Neural crest cell (in vitro differentiated cells): ENCODE measurements around the gene JADE2. TPM values are rescaled to one million over a fixed set of nuclear protein-coding genes. Genes with fewer than 3 reads are reported as not detected.
"Not testable (repeated sequence)": the region's sequence is repeated elsewhere in the genome, so short reads cannot be mapped to it uniquely, and the experiment has no call there.

Source experiments
- DNase-seq: peaks from one replicate; pipeline ENCODE4 v3.0.0; 2021; ENCODE audit warnings: low read depth, mixed read lengths, low spot score
- H3K27ac Mint-ChIP-seq: one replicate; pipeline ENCODE4 v1.8.0; 2021; ENCODE audit warnings: mild to moderate bottlenecking, mixed read lengths; ENCODE audit not compliant: unreplicated experiment
- H3K27me3 Mint-ChIP-seq: 2 replicates; pipeline ENCODE4 v1.8.0; 2021; ENCODE audit warnings: low read depth, mild to moderate bottlenecking, mixed read lengths
- H3K36me3 Mint-ChIP-seq: 2 replicates; pipeline ENCODE4 v1.8.0; 2021; ENCODE audit warnings: low read depth, mild to moderate bottlenecking, mixed read lengths
- H3K4me1 Mint-ChIP-seq: 2 replicates; pipeline ENCODE4 v1.8.0; 2021; ENCODE audit warnings: mixed read lengths
- H3K4me3 Mint-ChIP-seq: one replicate; pipeline ENCODE4 v1.8.0; 2021; ENCODE audit warnings: mild to moderate bottlenecking, mixed read lengths
- H3K9me3 Mint-ChIP-seq: 2 replicates; pipeline ENCODE4 v1.8.0; 2021; ENCODE audit warnings: mixed read lengths
- total RNA-seq: library from RNA; stranded (reverse); gene quantifications from 2 replicates; pipeline ENCODE4 v1.2.1, GENCODE V29; 2021
- TF ChIP-seq, protein P1 (sequence below): fragments of 200-600 bp; sonication (generic); conservative IDR thresholded peaks from 2 replicates; pipeline ENCODE4 v1.5.0; 2021; ENCODE audit warnings: antibody characterized with exemption, mild to moderate bottlenecking

Gene JADE2
- total RNA-seq, 1 donor from 2014 or later: 2.1 TPM

DNA sequence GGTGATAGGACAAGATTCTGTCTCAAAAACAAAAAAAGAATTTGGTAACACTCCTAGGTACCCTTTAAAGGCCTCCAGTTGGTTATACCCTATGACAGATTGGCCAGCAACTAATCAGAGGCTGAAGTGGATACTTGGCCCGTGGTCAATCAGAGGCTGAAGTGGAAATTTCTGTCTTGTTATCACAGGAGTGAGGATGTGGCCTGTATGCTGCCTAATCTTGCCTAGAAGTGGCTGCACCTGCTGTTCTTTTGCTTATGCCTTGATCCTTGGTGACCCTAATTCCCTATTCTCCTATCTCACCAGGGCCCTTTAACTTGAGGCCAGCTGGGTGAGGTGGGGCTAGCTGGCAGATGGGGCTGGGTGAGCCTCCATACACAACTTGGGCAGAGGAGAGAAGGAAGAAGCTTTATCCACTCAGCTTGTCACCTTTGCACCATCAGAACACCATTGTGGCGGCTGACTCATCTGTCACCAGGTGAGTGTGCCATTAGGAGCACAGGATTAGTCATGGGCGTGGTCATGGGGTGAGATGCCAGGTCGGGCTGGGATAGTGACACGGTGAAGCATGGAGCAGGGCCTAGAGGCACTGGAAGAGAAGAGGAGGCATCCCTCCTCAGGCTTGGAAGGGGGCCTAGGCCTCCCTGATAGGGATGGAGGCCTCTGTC is 65.7 kb downstream of the JADE2 start:
- H3K36me3 Mint-ChIP-seq: no peaks in the 10 kb centered on the region
- H3K4me3 Mint-ChIP-seq: no peak overlapping the region
- no peak overlapping the region for H3K27ac Mint-ChIP-seq
- H3K9me3 Mint-ChIP-seq: no peaks in the 10 kb centered on the region
- TF ChIP-seq, protein P1, sequence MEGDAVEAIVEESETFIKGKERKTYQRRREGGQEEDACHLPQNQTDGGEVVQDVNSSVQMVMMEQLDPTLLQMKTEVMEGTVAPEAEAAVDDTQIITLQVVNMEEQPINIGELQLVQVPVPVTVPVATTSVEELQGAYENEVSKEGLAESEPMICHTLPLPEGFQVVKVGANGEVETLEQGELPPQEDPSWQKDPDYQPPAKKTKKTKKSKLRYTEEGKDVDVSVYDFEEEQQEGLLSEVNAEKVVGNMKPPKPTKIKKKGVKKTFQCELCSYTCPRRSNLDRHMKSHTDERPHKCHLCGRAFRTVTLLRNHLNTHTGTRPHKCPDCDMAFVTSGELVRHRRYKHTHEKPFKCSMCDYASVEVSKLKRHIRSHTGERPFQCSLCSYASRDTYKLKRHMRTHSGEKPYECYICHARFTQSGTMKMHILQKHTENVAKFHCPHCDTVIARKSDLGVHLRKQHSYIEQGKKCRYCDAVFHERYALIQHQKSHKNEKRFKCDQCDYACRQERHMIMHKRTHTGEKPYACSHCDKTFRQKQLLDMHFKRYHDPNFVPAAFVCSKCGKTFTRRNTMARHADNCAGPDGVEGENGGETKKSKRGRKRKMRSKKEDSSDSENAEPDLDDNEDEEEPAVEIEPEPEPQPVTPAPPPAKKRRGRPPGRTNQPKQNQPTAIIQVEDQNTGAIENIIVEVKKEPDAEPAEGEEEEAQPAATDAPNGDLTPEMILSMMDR: no peak
- H3K4me1 Mint-ChIP-seq: no peaks in the 10 kb centered on the region
- H3K27me3 Mint-ChIP-seq: no peaks in the 10 kb centered on the region
- no peak for DNase-seq

DNA sequence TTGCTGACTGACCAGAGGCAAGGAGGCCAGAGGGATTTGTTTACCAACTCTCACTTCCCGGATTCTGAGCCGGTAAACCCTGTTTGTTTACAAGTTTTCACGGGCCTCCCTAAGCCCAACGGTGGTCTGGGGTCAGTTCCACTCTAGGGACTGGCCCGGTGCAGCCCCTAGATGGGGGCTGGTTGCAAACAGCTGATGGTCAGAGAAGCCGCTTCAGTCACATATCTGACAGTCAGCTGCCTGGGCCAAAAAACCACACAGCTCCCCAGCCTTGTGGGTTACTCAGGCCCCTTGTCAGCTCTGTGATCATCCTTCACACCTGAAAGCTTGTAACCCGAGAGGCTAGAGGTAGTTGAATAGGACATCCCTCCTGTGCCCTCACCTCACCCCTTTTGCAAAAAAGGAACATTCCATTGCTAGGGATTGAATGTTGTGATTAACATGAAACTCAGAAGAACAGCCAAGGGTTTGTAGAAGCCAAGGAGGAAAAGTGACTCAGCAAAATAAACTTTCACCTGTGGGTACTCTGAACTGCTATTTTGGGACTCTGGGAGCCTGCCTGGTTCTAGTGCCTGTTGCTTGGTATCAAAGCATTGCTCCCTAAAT is 66.8 kb downstream of the JADE2 start:
- no peaks in the 10 kb centered on the region for H3K27me3 Mint-ChIP-seq
- no peak for DNase-seq
- H3K9me3 Mint-ChIP-seq: no peaks in the 10 kb centered on the region
- no peaks in the 10 kb centered on the region for H3K36me3 Mint-ChIP-seq
- no peak overlapping the region for H3K27ac Mint-ChIP-seq
- H3K4me1 Mint-ChIP-seq: no peaks in the 10 kb centered on the region
- no peak overlapping the region for H3K4me3 Mint-ChIP-seq
- TF ChIP-seq, protein P1: no peak

DNA sequence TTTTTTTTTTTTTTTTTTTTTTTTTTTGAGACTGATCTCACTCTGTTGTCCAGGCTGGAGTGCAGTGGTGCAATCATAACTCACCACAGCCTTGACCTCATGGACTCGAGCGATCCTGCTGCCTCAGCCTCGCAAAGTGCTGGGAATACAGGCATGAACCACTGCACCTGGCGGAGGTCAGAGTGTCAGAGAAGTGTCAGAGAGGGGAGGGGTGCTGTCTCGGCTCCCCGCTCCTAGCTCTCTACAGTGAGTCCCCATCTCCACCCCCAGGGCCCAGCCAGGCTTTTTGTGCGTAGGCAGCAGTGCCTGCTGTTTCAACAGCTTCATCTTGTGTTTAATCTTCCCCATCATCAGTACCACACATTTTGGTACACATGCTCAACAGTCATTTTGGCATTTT is 68.9 kb downstream of the JADE2 start:
- H3K9me3 Mint-ChIP-seq: no peaks in the 10 kb centered on the region
- no peak overlapping the region for H3K27ac Mint-ChIP-seq
- H3K36me3 Mint-ChIP-seq: no peaks in the 10 kb centered on the region
- no peaks in the 10 kb centered on the region for H3K4me1 Mint-ChIP-seq
- TF ChIP-seq, protein P1: no peak
- DNase-seq: no peak
- H3K27me3 Mint-ChIP-seq: no peaks in the 10 kb centered on the region
- no peak overlapping the region for H3K4me3 Mint-ChIP-seq

DNA sequence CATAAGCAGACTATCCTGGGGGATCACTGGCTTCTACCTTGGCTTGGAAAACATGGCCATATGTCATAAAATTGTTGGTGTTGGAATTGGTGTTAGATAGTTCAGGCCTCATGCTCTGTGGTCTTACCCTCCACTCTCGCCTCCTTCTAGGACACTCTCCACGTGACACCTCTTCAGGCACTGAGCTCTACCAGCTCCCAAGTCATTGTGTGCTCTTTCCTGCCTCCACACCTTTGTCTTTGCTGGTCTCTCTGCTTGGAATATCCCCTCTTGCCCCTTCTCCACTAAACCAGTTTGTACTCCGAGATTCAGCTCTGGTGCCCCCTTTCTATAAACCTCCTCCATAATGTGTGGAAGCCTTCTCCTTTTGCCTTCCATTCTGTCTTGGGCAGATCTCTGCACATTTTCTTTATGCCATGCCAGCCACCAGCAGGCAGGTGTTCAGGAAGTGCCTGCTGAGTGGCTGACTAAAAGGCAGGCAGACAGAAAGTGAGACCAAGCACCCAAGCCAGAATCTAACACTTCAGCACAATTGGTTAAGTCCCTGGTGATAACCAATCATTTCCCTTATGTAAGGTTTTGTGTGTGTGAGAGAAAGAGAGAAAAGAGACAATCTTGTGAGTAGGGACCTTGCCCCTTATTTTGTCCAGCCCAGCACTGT is 69.5 kb downstream of the JADE2 start:
- H3K9me3 Mint-ChIP-seq: no peaks in the 10 kb centered on the region
- H3K27ac Mint-ChIP-seq: no peak overlapping the region
- TF ChIP-seq, protein P1: no peak
- no peak for DNase-seq
- no peaks in the 10 kb centered on the region for H3K36me3 Mint-ChIP-seq
- no peak overlapping the region for H3K4me3 Mint-ChIP-seq
- no peaks in the 10 kb centered on the region for H3K27me3 Mint-ChIP-seq
- no peaks in the 10 kb centered on the region for H3K4me1 Mint-ChIP-seq

DNA sequence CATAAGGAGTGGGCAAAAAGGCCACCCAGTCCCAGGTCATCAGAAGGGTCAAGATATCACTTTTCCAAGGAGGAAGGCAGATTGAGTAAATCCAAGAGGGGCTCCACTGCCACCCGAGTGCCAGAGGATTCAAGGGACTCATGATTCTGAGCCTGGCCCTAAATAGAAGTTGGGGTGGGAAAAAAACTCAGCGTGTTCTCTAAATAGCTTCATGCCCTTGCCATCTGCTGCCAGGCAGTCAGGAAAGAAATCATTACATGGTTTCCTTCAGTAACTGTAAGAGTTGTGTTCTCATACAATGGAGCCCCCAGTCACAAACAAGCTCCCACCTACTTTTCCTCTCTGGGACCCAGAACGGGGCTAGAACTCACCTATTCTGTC is 70.0 kb downstream of the JADE2 start:
- no peak for DNase-seq
- TF ChIP-seq, protein P1: no peak
- no peaks in the 10 kb centered on the region for H3K27me3 Mint-ChIP-seq
- no peaks in the 10 kb centered on the region for H3K4me1 Mint-ChIP-seq
- no peak overlapping the region for H3K27ac Mint-ChIP-seq
- no peak overlapping the region for H3K4me3 Mint-ChIP-seq
- H3K36me3 Mint-ChIP-seq: no peaks in the 10 kb centered on the region
- no peaks in the 10 kb centered on the region for H3K9me3 Mint-ChIP-seq

DNA sequence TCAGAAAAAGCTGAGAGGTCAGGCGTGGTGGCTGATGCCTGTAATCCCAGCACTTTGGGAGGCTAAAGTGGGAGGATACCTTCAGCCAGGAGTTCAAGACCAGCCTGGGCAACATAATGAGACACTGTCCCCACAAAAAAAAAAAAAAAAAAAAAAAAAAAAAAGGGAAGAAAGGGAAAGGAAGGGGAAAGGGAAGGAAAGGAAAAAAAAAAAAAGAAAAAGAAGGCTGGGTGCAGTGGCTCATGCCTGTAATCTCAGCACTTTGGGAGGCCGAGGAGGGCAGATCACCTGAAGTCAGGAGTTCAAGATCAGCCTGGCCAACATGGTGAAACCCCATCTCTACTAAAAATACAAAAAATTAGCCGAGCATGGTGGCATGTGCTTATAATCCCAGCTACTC is 74.3 kb downstream of the JADE2 start:
- not testable (repeated sequence) for H3K9me3 Mint-ChIP-seq, DNase-seq, H3K4me3 Mint-ChIP-seq, H3K36me3 Mint-ChIP-seq, H3K4me1 Mint-ChIP-seq, H3K27me3 Mint-ChIP-seq, H3K27ac Mint-ChIP-seq
